Cardiac septum (tissue), 1 donor: ENCODE results near the gene KHNYN. TPM values are rescaled to one million over a fixed set of nuclear protein-coding genes. Genes with fewer than 3 reads are reported as not detected.
"Not testable (repeated sequence)": the region's sequence is repeated elsewhere in the genome, so short reads cannot be mapped to it uniquely, and the experiment has no call there.

Experiments used
- DNase-seq: peaks from one replicate; pipeline ENCODE4 v3.0.0-alpha.2; 2020; ENCODE audit warnings: low spot score
- intact Hi-C: fragments of 100-400 bp; cut with DNase I; formaldehyde crosslinking; loops from one replicate; pipeline ENCODE4 v1.14.0; 2022
- long read RNA-seq: library from polyadenylated mRNA; unstranded; transcript quantifications from one replicate; pipeline ENCODE4 v2.0.0, GENCODE V29; 2021
- total RNA-seq: library from RNA; stranded (reverse); fragmentation: NEBNext Ultra II Directional; extraction: Animal tissue kit (Norgen Biotek cat#: 25700); gene quantifications from one replicate; pipeline ENCODE4 v1.2.1, GENCODE V29; 2021
- donor health status: DM: no; HTN: no; CAD: no.

KHNYN gene
- total RNA-seq: 23.5 TPM
- long read RNA-seq, transcript KHNYN-202 (8 exons, 3,359 nt): major isoform, 5 of 33 reads
- long read RNA-seq, partial matches to known transcripts: 23 of 33 reads
- long read RNA-seq, other reads (novel, unspliced or antisense): 4 of 33 reads

GRCh38 chr14:24429395-24430142, at the start of gene KHNYN, which contains the start of gene CBLN3:
Gene KHNYN, plus strand, starts transcription at chr14:24429954. Its CDS starts 777 bp downstream, at chr14:24430731.
Gene CBLN3, minus strand, starts transcription at chr14:24429668. Its CDS starts 614 bp downstream, at chr14:24429054.
- intact Hi-C loops: loop anchor here (5.0 kb wide), 1 partner anchor 187 kb away; the partner anchor contains the start of gene TINF2
- DNase-seq: peak; percentile 96

DNA sequence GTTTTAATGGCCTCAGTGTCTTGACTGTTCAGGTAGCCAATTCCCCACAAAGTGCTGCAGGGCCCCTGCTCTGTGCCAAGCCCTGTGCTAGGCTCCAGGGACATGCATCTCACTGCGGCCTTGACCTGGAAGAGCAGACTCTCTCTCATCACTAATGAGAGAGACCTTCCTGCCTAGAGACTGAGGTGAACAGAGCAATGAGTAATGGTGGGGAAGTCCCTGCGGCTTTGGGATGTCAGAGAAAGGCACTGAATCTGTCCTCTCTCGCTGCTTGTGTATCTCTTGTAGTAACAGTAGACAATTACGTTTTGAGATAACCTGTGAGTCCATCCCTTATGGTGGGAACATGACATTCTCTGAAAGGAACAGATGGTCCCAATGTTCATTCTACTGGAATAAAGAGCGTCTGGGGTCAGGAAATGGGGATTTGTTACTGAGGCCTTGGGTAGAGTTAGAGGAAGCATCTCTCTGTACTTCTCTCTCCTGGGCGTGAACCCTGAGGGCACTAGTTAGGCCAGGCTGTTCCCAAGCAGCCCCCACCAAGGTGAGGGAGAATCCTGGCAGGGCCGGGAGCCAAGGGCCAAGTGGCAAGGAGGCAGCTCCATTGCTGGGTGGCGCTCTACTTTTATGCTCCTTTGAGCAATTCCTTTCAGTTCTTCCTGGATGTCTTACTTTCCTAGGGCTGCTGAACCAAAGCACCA, 48.2 kb upstream of the KHNYN start:
- intact Hi-C loops: no loop called here
- DNase-seq: no peak

DNA sequence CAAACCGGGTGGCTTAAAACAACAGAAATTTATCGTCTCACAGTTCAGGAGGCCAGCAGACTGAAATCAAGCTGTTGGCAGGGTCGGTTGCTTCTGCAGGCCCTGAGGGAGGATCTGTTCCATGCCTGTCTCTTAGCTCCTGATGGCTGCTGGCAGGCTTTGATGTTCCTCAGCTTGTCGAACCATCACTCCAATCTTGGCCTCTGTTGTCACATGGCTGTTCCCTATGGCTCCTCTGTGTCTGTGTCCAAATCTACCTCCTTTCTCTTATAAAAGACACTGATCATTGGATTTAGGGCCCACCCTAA, 47.7 kb upstream of the KHNYN start:
- no peak for DNase-seq
- intact Hi-C loops: no loop called here

DNA sequence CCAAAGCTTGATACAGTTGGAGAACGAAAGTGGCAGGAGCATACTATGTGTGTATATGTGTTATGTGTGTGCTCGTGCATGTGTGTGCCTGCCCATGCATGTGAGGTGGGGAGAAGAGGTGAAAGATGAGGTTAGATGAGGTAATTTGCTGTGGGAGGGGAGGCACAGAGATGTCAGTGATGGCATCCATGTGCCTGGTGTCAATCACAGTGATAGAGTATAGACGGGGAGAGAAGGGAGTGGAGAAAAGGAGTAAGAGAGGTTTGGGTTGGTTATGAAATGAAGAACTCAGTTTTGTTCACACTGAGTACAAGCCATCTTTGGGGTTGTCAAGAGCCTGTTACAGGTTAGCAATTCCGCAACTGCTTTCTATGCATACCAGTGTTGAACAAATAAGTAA, 45.6 kb upstream of the KHNYN start:
- no peak for DNase-seq
- intact Hi-C loops: no loop called here

DNA sequence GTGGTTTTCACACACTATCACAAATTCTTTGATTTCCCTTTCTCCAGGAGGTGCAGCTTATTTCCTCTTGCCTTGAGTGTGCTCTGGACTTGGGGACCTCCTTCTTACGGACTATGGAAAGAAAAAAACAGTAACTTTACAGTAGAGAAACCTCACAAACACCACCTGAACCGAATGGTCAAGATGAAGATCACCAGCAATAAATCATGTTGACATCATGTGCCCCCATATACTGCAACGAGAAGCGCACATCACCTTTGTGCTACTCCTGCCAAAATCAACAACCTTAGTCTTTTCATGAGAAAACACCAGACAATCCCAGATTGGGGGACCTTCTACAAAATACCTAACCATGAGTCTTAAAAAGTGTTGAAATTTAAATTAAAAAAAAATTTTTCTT, 44.2 kb upstream of the KHNYN start:
- intact Hi-C loops: no loop called here
- no peak for DNase-seq

DNA sequence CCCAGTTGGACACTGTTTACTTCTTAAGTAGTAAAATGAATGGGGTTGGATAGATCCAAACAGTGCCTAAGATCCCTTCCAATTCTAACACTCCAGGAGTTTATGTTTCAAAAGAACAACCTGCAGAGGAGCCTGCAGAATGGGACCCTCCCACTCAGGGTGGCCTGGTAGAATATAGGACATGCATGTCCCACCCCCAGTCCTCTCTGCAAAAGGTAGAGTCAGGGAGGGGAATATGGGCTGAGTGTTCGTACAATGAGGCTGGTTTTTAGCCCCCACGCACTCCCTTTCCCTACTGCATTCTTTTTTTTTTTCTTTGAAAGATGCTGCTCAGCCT, 42.8 kb upstream of the KHNYN start:
- no peak for DNase-seq
- intact Hi-C loops: no loop called here

DNA sequence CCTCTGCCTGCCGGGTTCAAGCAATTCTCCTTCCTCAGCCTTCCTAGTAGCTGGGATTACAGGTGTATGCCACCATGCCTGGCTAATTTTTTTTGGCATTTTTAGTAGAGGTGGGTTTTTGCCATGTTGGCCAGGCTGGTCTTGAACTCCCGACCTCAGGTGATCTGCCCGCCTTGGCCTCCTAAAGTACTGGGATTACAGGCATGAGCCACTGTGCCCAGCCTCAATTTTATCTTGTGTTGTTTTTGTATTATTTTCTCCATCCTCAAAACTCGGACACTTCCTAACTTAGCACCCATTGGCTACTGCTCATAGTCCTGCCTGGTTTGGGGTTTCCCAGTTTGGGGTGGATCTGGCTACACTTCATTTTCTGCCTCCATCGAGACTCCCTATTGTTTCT, 42.2 kb upstream of the KHNYN start:
- DNase-seq, intact Hi-C loops: not testable (repeated sequence)

DNA sequence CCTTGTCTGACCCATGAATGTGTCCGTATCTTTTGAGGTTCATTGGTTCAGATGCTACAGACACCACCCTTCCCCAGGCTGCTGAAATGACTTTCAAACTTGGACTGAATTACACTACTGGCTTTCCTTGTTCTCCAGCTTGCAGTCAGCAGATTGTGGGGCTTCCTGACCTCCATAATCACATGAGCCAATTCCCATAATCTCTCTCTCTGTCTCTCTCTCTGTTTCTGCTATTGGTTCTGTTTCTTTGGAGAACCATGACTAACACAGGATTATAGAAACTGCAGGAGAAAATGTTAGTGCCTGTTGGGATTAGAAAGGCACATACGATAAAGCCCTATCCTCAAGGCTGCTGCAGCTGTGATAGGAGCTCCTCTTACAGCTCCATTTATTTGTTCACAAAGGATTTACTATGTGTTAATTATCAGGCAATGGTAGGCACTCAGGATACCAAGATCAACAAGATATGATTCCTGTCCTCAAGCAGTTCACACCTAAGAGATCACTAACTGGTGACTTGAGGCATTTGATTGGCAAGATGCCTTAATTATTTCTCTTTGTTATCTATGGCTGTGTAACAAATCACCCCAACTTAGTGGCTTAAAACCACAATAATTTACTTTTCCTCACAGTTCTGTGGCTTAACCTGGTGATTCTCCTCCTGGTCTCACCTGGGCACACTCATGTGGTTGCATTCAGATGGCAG, 41.1 kb upstream of the KHNYN start:
- no peak for DNase-seq
- intact Hi-C loops: no loop called here

GRCh38 chr14:24389226-24389848, 40.4 kb upstream of the KHNYN start:
- intact Hi-C loops: no loop called here
- DNase-seq: no peak

GRCh38 chr14:24390701-24391468, 38.9 kb upstream of the KHNYN start:
- intact Hi-C loops: no loop called here
- no peak for DNase-seq

GRCh38 chr14:24392325-24393091, 37.2 kb upstream of the KHNYN start:
- intact Hi-C loops: no loop called here
- no peak for DNase-seq

GRCh38 chr14:24394275-24394674, 35.5 kb upstream of the KHNYN start:
- DNase-seq: no peak
- intact Hi-C loops: no loop called here

GRCh38 chr14:24395609-24396582, 33.9 kb upstream of the KHNYN start:
- DNase-seq: no peak
- intact Hi-C loops: no loop called here

DNA sequence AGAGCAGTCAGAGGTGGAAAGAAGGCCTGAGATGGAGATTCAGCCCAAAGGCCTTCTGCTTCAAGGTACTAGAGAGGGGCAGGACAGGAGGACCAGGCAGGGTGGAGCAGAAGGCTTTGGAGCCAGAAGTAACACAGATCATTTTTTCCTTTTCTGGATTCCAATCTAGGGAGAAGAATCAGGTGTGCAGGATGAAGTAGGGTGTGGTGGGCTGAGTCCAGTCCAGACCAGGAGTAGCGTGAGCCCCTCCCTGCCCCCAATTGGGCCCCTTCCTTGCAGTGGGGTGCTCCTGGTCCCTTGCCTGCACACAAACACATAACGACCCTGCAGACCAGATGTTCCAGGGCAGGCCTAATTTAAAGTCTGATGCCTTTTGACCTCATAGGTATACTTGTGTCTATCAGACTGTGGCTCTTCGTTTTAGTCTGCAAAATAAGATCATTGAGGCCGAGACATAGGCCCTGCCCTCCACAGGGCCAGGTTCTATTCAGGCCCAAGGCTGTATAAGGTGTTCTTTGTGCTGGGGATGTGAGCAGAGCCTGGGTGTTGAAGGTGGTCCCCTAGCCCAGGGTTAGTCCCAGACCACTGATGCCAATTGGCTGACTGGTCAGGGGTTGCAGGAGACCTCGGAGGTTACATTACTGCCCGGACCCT, 32.0 kb upstream of the KHNYN start:
- no peak for DNase-seq
- intact Hi-C loops: loop anchor here (2.0 kb wide), 1 partner anchor 31 kb away; no protein-coding TSS in a partner anchor

- intact Hi-C loops: loop anchor here (2.0 kb wide), 1 partner anchor 31 kb away; no protein-coding TSS in a partner anchor
Observed at GRCh38 chr14:24398293-24398652, 31.5 kb upstream of the KHNYN start.

DNA sequence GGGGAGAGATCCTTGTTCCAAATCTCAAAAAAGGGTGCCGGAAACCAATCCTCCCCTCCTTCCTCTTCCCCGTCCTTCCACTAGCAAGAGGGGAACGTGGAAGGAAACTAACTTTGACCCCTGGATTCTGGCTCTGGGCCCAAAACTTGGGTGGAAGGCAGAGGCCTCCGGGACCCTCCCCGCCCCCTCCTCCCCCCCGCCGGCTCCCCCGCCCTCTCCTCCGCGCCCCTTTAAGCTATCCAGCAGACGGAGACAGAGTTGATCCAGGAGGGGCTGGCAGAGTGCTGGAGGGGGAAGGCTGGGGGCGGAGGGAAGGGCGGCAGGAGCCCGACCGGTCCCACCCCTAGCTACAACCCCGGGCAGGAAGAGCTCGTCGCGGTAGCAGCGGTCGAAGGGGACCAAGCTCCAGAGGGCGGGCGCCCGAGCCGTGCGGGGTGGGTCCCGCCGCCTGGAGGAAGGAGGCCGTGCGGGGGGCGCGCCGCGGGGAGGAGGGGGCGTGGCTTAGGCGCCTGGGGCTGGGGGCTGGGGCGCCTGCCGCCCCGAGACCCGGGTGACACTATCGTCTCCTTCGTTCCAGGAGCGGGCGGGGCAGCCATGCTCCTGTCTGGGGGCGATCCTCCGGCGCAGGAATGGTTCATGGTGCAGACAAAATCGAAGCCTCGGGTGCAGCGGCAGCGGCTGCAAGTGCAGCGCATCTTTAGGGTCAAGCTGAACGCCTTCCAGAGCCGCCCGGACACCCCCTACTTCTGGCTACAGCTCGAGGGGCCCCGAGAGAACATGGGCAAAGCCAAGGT, 30.9 kb upstream of the KHNYN start, which contains the start of gene NYNRIN:
NYNRIN (plus strand) TSS at position 351 of the 794 bp plus-strand sequence; CDS start at position 595, 244 bp downstream.
- intact Hi-C loops: loop anchor here (2.0 kb wide), 1 partner anchor 32 kb away; no protein-coding TSS in a partner anchor
- DNase-seq: no peak

More at GRCh38 chr14:24398293-24398652, 31.5 kb upstream of the KHNYN start:
- no peak for DNase-seq
